RWPE2 (cell line): ENCODE results near the gene OTC.

ENCODE experiments used
- ATAC-seq: fragments of 200-7000 bp; cut with Tn5 transposase; 3 replicates; pipeline ENCODE4 v1.9.1; 2021; ENCODE audit warnings: low read depth
- DNase-seq: peaks from one replicate; pipeline ENCODE4 v3.0.0-alpha.2; 2020; ENCODE audit warnings: low spot score
- H3K27ac ChIP-seq: fragments of 450-650 bp; 2 replicates; pipeline ENCODE4 v1.5.1; 2017; ENCODE audit warnings: mild to moderate bottlenecking; ENCODE audit not compliant: poor library complexity, severe bottlenecking
- H3K27me3 ChIP-seq: fragments of 250-450 bp; sonication (Bioruptor Pico); 2 replicates; pipeline ENCODE4 v1.5.1; 2021; ENCODE audit warnings: mild to moderate bottlenecking, moderate library complexity; ENCODE audit not compliant: insufficient read depth, poor library complexity, severe bottlenecking
- H3K36me3 ChIP-seq: fragments of 250-450 bp; sonication (Bioruptor Pico); 2 replicates; pipeline ENCODE4 v1.5.1; 2020; ENCODE audit warnings: low read depth, mild to moderate bottlenecking, moderate library complexity
- H3K4me1 ChIP-seq: fragments of 250-450 bp; sonication (Bioruptor Pico); 2 replicates; pipeline ENCODE4 v1.5.1; 2021; ENCODE audit warnings: mild to moderate bottlenecking, moderate library complexity; ENCODE audit not compliant: insufficient read depth, poor library complexity, severe bottlenecking
- H3K4me3 ChIP-seq: fragments of 250-450 bp; sonication (Bioruptor Pico); 2 replicates; pipeline ENCODE4 v1.5.1; 2021; ENCODE audit warnings: mild to moderate bottlenecking, moderate library complexity; ENCODE audit not compliant: severe bottlenecking
- H3K9me3 ChIP-seq: fragments of 250-450 bp; sonication (Bioruptor Pico); 2 replicates; pipeline ENCODE4 v1.5.1; 2021; ENCODE audit warnings: mild to moderate bottlenecking, moderate library complexity; ENCODE audit not compliant: severe bottlenecking
- TF ChIP-seq, protein P1 (sequence below): fragments of 450-650 bp; IDR thresholded peaks from one replicate; pipeline ENCODE4 v1.5.1; 2017; ENCODE audit warnings: mild to moderate bottlenecking, moderate library complexity; ENCODE audit not compliant: poor library complexity, severe bottlenecking

The OTC gene

DNA sequence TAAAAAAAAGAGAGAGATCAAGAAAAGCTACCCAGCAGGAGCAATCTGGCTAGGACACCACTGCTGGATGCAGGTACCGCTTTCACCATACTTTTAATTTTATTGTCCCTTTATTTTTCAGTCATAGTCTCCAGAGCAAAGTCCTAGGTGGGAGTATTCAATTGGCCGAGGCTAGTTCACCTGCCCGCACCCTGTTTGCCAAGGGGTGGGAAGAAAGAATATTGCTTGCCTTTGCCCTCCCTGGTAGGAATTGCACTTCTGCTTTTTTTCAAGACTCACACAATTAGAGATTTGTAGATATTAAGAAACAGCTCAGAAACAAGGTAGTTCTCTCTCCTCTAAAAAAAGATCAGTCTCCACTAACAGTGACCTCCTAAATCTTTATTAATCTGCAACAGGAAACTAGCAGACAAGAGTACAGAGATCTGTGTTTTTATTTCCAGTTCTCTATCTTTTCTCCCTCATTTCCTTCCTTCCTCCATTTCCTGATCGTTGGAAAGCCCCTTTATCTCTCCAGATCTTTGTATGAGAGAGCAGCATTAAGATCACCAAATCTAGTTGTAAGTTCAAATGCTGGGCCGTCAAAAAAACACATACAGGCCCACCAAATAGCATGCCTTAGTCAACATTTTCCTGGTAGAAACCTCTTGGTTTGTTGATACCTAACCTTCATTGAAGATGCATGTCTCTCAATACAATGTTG is 15.7 kb upstream of the OTC start:
- Histone ChIP-seq H3K27me3 (no peaks in the 10 kb centered on the region), H3K9me3 (no peaks in the 10 kb centered on the region), H3K36me3 (no peaks in the 10 kb centered on the region), H3K4me1 (no peaks in the 10 kb centered on the region), H3K4me3 (no peak overlapping the region), H3K27ac (no peak overlapping the region)
- ATAC-seq (no peak), DNase-seq (no peak)
- TF ChIP-seq, protein P1, sequence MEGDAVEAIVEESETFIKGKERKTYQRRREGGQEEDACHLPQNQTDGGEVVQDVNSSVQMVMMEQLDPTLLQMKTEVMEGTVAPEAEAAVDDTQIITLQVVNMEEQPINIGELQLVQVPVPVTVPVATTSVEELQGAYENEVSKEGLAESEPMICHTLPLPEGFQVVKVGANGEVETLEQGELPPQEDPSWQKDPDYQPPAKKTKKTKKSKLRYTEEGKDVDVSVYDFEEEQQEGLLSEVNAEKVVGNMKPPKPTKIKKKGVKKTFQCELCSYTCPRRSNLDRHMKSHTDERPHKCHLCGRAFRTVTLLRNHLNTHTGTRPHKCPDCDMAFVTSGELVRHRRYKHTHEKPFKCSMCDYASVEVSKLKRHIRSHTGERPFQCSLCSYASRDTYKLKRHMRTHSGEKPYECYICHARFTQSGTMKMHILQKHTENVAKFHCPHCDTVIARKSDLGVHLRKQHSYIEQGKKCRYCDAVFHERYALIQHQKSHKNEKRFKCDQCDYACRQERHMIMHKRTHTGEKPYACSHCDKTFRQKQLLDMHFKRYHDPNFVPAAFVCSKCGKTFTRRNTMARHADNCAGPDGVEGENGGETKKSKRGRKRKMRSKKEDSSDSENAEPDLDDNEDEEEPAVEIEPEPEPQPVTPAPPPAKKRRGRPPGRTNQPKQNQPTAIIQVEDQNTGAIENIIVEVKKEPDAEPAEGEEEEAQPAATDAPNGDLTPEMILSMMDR = no peak

DNA sequence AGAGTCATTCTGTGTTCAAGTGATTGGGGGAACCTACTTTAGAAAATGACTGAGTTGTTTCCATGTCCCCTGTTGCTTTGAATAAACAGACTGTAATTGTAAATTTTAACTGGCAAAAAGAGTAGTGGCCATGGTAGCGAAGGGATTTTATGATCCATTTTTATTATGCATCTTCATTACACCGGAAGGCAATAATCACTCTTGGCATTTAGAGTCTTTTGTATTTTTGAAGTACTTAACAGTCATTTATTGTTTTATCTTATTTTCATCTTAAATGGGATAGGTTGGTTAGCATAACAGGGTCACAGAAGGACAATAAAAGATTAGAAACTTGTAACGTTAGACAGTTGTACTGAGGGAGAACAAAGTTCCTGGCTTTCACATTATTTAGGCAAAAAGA is 11.0 kb upstream of the OTC start:
- H3K27ac ChIP-seq = no peak overlapping the region
- H3K36me3 ChIP-seq = no peaks in the 10 kb centered on the region
- DNase-seq (no peak), ATAC-seq (no peak)
- H3K4me1 ChIP-seq = no peaks in the 10 kb centered on the region
- no peaks in the 10 kb centered on the region for H3K9me3 ChIP-seq
- H3K27me3 ChIP-seq = no peaks in the 10 kb centered on the region
- TF ChIP-seq, protein P1 = no peak
- no peak overlapping the region for H3K4me3 ChIP-seq

DNA sequence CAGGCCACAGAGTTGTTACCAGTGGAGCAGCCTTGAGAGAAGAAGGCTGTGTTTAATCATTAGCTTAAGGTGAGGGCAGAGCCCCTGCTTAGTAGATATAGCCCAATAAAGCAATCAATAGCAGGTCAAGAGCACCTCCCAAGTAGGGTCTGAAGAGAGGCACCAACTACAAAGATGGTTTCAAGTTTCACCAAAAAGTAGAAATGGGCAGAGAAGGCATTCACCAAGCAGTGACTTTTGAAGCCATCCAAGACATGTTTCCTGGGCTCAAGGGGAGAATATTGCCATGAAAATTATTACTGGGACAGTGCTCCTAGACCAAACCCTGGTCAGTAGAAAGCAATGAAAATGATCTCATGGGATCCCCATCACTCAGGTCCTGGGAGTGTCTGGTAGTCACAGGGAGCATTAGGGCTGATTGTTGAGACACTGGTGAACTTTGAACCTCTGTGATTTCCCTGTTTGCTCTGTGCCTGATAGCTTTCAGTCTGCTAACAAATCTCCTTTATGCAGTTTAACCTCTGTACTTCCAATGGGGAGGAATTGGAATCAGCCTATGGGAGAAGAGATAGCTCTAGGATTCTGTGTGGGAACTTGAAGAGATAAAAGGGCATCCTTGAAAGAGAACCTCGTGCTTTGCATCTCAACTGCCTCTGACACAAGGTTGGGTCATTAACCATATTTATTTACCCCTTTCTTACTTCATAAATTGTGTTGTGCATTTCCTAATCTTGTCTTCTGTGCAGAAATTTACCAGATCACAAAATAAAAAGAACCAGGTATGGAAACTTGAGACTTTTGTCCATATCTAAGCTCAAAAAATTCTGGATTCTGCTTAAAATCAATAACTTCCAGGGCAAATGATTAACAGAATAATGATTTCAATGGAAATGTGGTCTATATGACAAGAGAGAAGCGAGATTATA is 9.3 kb upstream of the OTC start:
- no peak overlapping the region for H3K27ac ChIP-seq
- H3K36me3 ChIP-seq = no peaks in the 10 kb centered on the region
- no peak overlapping the region for H3K4me3 ChIP-seq
- no peak for DNase-seq
- no peaks in the 10 kb centered on the region for H3K9me3 ChIP-seq
- TF ChIP-seq, protein P1 = no peak
- no peaks in the 10 kb centered on the region for H3K27me3 ChIP-seq
- no peak for ATAC-seq
- no peaks in the 10 kb centered on the region for H3K4me1 ChIP-seq

DNA sequence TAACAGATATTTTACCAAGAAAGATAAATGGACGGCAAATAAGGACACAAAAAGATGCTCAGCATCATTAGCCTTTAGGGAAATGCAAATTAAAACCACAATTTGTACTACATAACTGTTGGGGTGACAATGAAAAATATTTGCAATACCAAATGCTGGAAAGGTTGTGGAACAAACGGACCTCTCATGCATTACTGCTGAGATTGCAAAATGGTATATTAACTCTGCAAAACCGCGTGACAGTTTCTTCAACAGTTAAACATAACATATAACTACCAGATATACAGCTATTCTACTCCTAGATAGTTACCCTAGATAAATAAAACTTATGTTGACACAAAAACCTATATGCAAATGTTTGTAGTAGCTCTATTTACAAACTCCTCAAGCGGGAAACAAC is 6.3 kb upstream of the OTC start:
- DNase-seq (no peak), ATAC-seq (no peak)
- Histone ChIP-seq H3K4me3 (no peak overlapping the region), H3K27me3 (no peaks in the 10 kb centered on the region), H3K36me3 (no peaks in the 10 kb centered on the region), H3K9me3 (no peaks in the 10 kb centered on the region), H3K27ac (no peak overlapping the region), H3K4me1 (no peaks in the 10 kb centered on the region)
- TF ChIP-seq, protein P1 = no peak
